Right renal pelvis (tissue), 4 donors: ENCODE measurements around the gene STARD9. TPM values are rescaled to one million over a fixed set of nuclear protein-coding genes. Genes with fewer than 3 reads are reported as not detected.
"Not testable (repeated sequence)": the region's sequence is repeated elsewhere in the genome, so short reads cannot be mapped to it uniquely, and the experiment has no call there.

Experiments
- DNase-seq, 4 donors: peaks; one replicate each; pipeline ENCODE4 v3.0.0-alpha.2; 2013; ENCODE audit warnings: low read depth in 4 of 4, low spot score in 3 of 4, missing footprints in 1 of 4
- polyA plus RNA-seq, 4 donors: library from polyadenylated mRNA; unstranded; fragments of 120-200 nt; gene quantifications; one replicate each; pipeline ENCODE4 v1.2.1, GENCODE V29; 2013; ENCODE audit not compliant: insufficient read length in 4 of 4

STARD9 gene
- polyA plus RNA-seq, 4 donors, result 8.0 to 10.2 (median 8.4) TPM

GRCh38 chr15:42749266-42749665, 173.9 kb downstream of the STARD9 start:
- DNase-seq, result no peak

GRCh38 chr15:42750306-42750705, 174.9 kb downstream of the STARD9 start:
- no peak for DNase-seq

- no peak for DNase-seq
These were observed 183.7 kb downstream of the STARD9 start for GRCh38 chr15:42759093-42759492.

GRCh38 chr15:42760759-42761158, 185.4 kb downstream of the STARD9 start:
- DNase-seq, result no peak

GRCh38 chr15:42761813-42762212, 186.4 kb downstream of the STARD9 start:
- not testable (repeated sequence) for DNase-seq

GRCh38 chr15:42764154-42764731, 188.8 kb downstream of the STARD9 start:
- not testable (repeated sequence) for DNase-seq

- not testable (repeated sequence) for DNase-seq
These were observed 190.7 kb downstream of the STARD9 start for GRCh38 chr15:42766109-42766508.

Other genes with a start within 250 kb of the STARD9 start
- gene CAPN3, start 216.1 kb upstream of the STARD9 start, polyA plus RNA-seq, result 10 to 100 TPM; 20.3 to 29.1 (median 21.8) TPM
- gene ZNF106, start 84.5 kb upstream of the STARD9 start, polyA plus RNA-seq, result 10 to 100 TPM; 41.9 to 52.5 (median 47.7) TPM
- gene SNAP23, start 80.0 kb upstream of the STARD9 start, polyA plus RNA-seq, result 100 to 1,000 TPM in 3 of 4 donors, 10 to 100 TPM in 1; 92.7 to 120 (median 113) TPM
- gene LRRC57, start 26.8 kb upstream of the STARD9 start, polyA plus RNA-seq, result 10 to 100 TPM; 20.3 to 21.9 (median 21.2) TPM
- 10 to 100 TPM; 22.0 to 32.6 (median 29.1) TPM for gene HAUS2, start 26.8 kb upstream of the STARD9 start, polyA plus RNA-seq
- gene CDAN1, start 161.5 kb downstream of the STARD9 start, polyA plus RNA-seq, result 10 to 100 TPM; 16.8 to 18.9 (median 17.4) TPM